A375 (cell line): ENCODE measurements around the gene ARHGAP25. TPM values are rescaled to one million over a fixed set of nuclear protein-coding genes. Genes with fewer than 3 reads are reported as not detected.

Source experiments
- total RNA-seq: library from RNA; depleted of rRNA; stranded (reverse); fragments of >200 nt; shearing (Covaris generic); gene quantifications from 2 replicates; pipeline ENCODE4 v1.2.3, GENCODE V29; 2014; rRNA removed

The ARHGAP25 gene, protein sequence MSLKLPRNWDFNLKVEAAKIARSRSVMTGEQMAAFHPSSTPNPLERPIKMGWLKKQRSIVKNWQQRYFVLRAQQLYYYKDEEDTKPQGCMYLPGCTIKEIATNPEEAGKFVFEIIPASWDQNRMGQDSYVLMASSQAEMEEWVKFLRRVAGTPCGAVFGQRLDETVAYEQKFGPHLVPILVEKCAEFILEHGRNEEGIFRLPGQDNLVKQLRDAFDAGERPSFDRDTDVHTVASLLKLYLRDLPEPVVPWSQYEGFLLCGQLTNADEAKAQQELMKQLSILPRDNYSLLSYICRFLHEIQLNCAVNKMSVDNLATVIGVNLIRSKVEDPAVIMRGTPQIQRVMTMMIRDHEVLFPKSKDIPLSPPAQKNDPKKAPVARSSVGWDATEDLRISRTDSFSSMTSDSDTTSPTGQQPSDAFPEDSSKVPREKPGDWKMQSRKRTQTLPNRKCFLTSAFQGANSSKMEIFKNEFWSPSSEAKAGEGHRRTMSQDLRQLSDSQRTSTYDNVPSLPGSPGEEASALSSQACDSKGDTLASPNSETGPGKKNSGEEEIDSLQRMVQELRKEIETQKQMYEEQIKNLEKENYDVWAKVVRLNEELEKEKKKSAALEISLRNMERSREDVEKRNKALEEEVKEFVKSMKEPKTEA
- total RNA-seq, result 0.53 and 0.91 TPM in 2 replicates

DNA sequence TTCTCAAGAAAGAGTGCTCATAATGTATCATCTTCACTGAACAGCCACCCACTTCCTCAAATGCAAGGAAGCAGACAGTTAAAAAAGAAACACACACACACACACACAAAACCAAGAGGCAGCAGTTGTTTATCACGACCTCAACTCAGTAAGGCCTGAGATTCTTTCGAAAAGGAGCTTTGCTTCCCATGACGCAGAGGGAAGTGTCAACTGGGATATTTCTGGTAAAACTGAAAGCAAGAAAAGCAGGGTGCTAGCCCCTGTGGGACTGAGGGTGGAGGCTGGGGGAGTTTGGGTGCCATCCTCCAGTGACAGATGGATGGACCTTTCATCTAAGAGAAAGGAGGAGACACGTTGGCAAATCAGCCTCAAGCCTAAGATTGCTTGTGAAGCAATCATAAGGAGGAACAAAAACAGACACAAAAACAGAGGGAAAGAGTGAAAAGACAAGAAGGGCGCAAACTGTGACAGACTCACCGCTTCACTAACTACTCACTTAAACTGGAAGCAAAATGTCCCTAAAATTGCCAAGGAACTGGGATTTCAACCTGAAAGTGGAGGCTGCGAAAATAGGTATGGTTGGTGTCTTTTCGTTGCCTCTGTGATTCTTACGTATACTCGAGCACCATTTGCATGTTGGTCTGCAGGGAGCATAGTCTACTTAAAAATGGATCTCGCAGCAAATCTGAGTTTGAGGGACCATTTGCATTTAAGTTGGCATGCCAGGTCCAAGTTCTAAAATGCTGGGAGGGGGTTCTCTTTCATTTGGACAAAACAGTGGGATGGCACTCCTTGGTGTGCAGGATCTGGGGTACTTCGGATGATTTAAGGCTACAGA, at the start of gene ARHGAP25:
Gene ARHGAP25, plus strand, starts transcription at position 124 of the 838 bp plus-strand sequence. Its CDS starts 389 bp downstream, at position 513.

DNA sequence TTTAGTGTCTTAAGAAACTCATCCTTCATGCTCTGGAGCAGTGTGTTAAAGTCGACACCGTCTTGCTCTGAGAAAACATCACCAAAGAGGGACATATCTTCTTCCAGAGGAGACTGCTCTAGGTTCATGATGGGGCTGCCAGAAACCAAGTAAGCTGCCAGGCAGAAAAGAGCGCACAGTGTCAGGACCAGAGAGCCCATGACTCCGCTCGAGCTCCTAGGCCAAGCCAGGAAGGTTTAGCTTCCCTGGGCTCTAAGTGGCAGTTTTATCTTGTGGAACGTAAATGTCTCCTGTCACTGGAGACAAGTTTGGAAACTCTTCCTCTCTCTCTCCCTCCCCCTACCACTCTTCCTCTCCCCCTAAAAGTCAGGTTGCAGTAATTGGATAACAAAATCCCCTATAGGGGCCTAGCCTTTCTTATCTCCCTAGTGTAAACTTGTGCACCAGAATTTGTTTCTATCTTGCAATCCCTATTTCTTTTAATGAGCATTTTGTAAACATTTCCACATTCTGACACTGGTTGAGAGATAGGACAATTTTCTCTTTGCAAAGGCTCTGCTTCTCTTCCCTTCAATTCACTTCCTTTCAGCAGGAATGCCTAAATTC, 136.7 kb downstream of the ARHGAP25 start, which contains the start of gene BMP10:
Gene BMP10, minus strand, starts transcription at position 239 of the 606 bp plus-strand sequence. Its CDS starts 39 bp downstream, at position 200.

Other genes with a start within 250 kb of the ARHGAP25 start
- not detected in 2 replicates for gene PROKR1, start 91.2 kb upstream of the ARHGAP25 start, total RNA-seq
- gene BMP10, start 136.6 kb downstream of the ARHGAP25 start, total RNA-seq, result not detected in 2 replicates
- gene GKN2, start 218.1 kb downstream of the ARHGAP25 start, total RNA-seq, result not detected in 2 replicates
- not detected in 2 replicates for gene GKN1, start 239.8 kb downstream of the ARHGAP25 start, total RNA-seq